GM18519 (cell line): ENCODE data around the gene DYSF.

Experiments
- ATAC-seq: cut with Tn5 transposase; IDR thresholded peaks from one replicate; pipeline ENCODE4 v1.9.1; 2021; ENCODE audit warnings: mild to moderate bottlenecking, moderate library complexity; ENCODE audit not compliant: unreplicated experiment, low FRiP score

Gene DYSF

DNA sequence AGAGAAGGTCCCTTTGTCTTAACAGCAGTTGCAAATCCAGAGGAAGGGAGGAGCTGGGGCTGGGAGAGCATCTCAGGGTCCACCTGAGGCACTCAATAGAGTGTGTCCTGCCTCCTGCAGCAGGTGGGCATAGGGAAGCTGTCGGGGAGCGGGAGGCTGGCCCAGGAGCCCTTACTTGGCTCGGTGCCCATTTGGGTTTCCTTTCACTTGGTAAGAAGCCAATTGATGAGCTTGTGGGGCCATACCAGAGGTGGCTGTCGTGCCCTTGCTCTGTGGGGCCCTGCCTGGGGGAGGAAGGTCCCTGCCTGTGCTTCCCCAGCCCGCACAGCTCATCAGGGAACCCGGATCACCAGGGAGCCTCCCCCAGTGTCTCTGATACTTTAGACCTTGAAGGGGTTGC lies 229.7 kb downstream of the DYSF start:
- no peak for ATAC-seq

DNA sequence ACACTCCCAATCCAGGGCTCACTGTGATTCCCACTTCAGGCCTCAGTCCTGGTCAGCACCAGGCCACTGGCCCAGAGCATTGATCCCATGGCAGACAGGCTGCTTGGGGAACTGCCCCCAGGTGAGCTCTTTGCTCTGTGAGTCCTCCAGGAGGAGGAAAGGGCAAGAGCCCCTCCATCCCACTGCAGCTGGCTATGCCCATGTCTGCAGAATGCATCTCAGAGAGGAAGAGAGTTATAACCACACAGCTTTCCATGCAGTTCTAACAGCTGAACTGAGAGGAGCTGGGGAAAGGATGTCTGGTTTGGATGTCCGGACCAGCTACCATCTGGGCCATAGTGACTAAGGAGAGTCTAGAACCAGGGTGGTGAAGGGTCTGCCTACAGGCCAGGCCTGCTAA lies 230.3 kb downstream of the DYSF start:
- ATAC-seq, result no peak

DNA sequence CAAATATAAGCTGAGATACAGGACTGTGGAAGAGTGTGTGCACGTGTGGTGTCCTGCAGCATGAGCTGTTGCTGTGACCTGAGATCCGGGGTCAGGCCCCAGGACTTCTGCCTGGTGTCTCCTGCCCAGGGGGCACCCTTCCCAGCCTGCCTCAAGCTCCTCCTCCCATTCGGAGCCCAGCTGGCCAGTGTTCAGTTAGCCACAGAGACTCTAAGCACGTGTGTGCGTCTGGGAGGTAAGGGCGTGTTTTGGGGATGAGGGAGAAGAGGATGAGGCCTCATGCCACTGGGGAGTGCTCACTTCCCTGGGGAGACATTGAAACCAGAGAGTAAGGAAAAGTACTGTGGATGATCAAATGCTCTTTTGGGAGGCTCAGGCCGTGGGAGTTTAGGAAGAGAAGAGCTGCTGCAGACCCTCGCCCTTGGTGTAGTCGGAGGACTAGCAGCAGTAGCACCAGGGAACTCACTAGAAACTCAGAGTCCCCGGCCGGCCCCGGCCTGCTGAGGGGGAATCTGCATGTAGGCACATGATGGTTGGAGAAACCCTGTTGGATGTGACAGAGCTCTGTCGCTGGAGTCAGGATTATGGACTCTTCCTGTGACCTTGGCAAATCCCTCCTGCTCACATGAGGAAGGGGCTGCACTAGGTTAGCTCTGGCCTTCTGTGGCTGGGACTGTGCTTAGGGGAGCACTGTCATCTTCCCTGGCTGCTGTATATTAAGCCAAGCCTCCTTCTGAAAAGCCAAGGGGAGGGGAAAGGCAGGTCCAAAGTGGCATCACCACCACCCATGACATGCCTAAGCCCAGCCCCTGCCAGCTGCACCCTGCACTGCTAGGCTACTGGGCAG lies 231.1 kb downstream of the DYSF start:
- ATAC-seq, result no peak

GRCh38 chr2:71685073-71685848 lies 231.9 kb downstream of the DYSF start:
- ATAC-seq, result no peak

DNA sequence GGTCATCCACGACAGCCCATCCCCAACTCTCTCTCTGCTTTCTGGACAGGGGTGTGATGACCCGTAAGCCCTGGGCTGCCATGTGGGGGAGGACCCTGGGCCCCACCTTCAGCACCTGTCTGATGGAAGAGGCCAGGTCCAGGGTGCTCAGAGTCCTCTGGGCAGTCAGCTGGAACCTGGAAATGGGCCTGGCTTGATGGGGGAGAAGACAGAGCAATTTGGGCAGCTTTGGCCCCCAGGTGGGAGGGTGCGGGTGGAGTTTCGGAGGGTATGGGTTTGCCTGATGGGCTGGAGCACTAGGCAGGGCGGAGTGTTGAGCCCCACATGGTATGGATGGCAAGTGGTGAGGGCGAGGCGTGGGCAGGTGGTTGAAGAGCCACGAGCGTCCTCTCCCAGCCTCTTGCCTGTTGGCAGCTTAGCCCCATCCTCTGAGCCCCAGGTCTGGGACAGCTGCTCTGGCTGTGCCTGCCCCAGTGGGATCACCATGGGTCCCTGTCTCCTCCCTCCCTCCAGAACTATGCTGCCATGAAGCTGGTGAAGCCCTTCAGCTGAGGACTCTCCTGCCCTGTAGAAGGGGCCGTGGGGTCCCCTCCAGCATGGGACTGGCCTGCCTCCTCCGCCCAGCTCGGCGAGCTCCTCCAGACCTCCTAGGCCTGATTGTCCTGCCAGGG lies 232.7 kb downstream of the DYSF start:
- no peak for ATAC-seq

DNA sequence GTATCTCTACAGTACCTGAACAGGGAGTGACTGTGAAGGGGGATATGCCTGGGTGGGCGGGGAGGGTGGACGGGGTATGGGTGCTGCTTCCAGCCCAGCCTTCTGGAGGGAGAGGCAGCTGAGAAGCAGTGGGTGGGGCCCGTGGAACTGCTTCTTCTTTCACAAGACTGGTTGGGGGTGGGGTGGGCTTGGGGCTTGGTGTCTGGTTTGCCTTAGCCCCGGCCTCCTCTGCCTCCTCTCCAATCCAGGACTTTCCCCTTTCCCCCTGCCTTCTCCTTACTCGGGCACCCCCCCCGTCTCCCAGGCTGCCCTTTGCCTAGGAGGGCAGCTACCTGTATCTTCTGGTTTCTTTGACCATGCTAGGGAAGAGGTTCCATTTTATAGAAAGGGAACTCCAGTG lies 233.4 kb downstream of the DYSF start:
- ATAC-seq, result no peak

- no peak for ATAC-seq
These were observed 234.1 kb downstream of the DYSF start for GRCh38 chr2:71687412-71687811.

GRCh38 chr2:71688530-71688929 lies 235.2 kb downstream of the DYSF start:
- ATAC-seq, result no peak

- no peak for ATAC-seq
These were observed 236.0 kb downstream of the DYSF start for GRCh38 chr2:71689393-71689792.

DNA sequence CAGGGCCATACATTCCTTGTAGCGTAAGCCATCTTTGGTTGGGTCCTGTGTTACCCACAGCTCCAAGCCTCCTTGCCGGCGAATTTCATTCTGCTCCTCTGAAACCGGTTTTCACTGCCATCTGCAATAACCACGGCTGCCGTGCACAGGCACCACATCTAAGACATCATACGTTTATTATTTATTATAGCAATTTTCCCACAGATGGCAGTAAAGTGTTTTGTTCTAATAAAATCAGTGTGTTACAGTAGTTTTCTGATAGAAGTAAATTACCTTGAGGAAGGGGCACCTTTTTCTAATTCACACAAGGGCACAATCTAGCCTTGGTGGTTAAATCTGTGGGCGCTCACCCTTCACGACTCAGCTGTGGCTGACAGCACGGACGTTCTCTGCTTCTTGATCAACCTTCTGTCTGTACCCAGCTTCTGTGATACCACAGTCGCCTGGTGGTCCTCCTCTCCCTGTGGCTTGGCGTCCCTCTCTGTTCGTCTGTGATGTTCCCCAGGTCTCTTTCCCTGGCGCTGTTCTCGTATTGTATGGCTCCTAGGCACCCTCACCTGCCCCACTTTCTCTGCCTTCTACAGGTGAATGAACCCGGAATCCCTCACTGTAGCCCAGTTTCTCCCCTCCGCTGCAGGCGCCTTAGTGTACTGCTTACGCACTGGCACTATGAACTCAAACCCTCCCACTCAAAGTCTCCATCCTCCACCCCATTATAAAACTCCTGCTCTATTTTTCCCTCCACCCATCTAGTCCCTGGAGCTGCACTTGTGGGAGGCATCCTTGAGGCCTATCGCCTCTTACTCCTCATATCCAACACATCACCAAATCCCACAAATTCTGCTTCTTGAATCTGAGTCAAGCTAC lies 236.8 kb downstream of the DYSF start:
- ATAC-seq, result no peak

DNA sequence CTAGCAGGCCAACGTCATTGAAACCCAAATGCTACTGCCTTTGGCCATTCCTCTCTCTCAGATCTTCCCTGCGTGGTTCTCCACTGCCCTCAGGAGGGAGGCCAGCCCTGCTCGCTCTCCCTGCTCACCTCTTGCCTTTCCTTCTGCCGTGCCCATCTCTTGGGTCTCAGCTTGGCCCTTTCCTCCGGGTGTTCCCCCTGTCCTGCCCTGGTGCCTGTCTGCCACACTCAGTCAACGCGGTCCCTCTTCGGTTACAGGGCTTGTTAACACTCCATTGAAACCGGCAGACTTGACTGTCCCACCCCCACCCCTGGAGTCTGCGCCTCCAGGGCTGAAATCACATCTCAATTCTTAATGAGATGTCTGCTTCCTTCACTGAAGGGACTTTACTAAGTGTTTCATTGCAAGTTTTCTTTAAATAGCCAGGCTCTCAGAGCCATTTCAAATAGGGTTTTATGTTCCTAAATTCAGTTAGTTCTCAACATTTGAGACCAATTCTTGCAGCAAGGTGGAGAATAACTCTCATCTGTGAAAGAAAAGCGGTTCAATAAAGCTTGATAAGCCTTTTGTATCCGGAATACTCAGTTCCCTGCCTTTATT lies 237.6 kb downstream of the DYSF start:
- no peak for ATAC-seq

GRCh38 chr2:71691747-71692441 lies 238.5 kb downstream of the DYSF start:
- no peak for ATAC-seq

GRCh38 chr2:71692621-71693277 lies 239.4 kb downstream of the DYSF start:
- ATAC-seq, result no peak

DNA sequence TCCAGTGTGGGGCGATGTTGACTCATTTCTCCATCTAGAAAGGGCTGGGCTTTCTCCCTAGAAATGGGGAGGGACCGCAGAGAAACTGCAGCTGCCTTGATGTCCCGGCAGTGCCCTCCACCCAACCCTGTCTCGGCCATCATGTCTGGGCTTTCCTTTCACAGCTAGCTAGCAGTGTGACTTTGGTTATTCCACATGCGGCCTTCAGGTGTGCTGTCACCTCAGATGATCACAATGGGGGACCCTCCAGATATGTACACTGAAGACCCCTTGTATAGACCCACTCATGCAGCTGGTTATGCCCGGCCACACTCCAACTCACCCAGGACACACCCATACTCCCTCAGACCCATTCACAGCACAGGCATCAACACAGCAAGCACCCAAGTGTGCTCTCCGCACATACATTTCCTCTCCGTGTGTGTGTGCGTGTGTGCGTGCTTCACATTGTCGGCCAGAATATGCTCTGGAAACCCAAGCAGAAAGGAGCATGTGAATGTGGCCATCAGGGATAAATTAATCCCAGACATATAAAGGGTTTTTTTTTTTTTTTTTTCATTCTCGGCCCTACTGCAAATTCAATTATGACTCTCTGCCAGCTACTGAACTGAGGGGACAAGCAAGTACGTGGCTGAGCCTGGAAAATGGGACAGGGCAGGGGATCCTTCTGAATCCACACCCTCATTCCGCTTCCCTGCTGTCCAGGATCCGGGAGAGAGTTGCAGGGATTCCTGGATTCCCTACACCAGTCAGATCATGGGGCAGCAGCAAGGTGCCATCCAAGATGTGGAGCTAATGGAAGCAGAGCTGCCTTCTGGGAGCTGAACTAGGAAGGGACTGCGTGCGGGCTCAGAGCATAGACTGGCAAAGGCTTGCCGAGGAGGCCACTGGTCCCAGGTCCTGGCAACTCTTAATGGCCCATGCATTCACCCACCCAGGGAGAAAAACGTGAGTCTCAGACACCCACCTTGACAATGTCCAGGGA lies 240.2 kb downstream of the DYSF start:
- ATAC-seq, result no peak

GRCh38 chr2:71694501-71695234 lies 241.3 kb downstream of the DYSF start:
- ATAC-seq, result no peak

DNA sequence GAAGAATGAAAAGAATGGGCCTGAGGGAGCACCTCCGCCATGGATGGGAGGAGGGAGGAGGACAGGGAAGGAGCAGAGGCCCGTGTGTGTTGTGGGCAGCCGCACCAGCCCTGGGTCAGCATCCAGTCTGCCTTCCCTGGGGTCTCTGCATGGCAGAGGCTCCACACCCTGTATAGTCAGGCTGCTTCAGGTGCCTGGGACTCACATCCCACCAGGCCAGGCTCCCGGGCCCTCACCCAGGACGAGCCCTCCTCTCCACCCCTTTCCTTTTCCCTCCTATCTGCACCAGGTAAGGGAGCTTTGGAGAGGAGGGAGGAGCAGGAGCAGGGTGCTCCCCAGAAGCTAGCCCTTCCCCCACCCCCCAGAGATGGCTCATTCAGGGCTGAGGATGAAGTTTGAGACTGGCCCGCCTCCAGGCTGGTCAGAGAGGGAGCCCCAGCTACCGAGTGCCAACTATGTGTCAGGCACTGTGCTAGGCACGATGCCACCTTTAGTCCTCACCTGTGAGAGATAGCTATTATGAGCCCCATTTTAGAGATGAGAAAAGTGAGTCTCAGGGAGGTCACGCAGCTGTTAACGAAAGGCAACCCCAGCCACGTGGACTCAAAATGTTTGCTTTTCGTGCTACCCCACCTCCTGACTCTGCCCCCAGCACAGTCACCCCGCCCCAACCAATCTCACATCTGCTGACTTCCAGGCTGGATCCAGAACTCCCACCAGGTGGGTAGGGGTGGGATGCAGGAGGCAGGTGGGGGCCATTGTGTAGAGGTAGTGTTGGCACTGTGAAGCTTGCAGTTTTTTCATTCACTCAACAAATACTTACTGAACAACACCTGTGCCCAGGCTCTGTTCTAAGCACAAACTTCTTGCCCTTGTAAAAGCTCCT lies 242.1 kb downstream of the DYSF start:
- ATAC-seq, result no peak
